Panc1 (cell line): ENCODE data around the gene ITGB3.

Experiments used
- CTCF ChIP-seq: fragments of 450-650 bp; IDR thresholded peaks from 2 replicates; pipeline ENCODE4 v1.5.1; 2017; ENCODE audit warnings: mild to moderate bottlenecking
- POLR2AphosphoS5 ChIP-seq: IDR thresholded peaks from 2 replicates; pipeline ENCODE4 v1.6.1; 2012; ENCODE audit warnings: mild to moderate bottlenecking, low read depth, low read length, moderate library complexity
- REST ChIP-seq, 2 experiments: IDR thresholded peaks; 2 replicates each; pipeline ENCODE4 v1.6.1; 2011 to 2012; ENCODE audit warnings: low read depth in 2 of 2, control low read depth in 1 of 2, low read length in 1 of 2, mild to moderate bottlenecking in 1 of 2, moderate library complexity in 1 of 2; ENCODE audit not compliant: insufficient read depth in 1 of 2

- TF ChIP-seq CTCF (no peak), REST (IDR thresholded peaks at IDR 0.05; ENCODE audit: insufficient read depth in 1 of 2, low read depth in 2 of 2, low read length in 1 of 2) (no peak), POLR2AphosphoS5 (no peak)
Observed at GRCh38 chr17:47214931-47215330, 38.7 kb upstream of the ITGB3 start.
